Non-pigmented ciliary epithelial cell (primary cell): Measurements from ENCODE around the gene PLEKHA6.

Experiments used
- DNase-seq: peaks from one replicate; pipeline ENCODE4 v3.0.0-alpha.2; 2010; ENCODE audit warnings: low read depth

PLEKHA6 gene

DNA sequence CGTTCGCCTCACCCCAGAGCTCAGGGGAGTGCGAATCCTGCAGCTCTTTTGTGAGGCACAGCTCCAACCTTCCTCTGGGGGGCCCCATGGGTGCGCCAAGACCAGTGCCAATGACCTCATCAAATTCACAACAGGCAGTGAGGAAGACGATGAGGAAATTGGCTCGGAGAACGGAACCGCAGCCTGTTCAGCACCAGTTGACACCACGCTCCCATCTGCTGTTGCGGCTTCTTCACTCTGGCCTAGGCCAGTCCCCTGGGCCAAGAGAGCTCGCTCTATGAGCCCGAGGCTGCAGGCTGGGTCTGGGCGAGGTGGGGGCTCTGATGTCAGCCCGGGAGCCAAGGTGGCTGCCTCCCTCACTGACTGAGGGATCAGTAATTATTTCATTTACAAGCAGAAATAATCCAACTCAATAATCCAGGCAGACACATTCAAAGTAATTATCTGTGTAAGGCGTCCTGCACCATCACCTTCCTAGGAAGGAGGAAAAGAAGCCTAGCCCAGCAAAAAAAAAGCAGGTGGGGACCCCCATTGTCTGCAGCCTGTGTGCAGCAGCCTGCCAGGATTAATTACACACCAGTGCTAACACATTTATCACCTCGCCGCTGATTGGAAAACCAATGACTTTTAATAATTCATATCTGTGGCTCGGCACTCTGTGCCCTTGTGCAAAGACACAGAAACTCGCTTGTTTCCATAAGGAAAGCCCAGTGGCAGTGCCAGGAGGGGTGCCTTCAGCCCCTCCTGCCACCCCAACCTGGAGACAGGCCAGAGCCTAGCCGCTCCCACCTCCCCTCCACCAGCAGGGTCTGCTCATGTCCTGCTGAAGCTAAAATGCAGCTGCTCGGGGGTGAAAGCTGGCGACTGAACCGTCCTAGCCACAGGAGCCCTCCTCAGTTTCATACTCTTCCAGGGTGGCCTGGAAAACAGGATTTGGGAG lies 1.9 kb downstream of the PLEKHA6 start:
- no peak for DNase-seq

DNA sequence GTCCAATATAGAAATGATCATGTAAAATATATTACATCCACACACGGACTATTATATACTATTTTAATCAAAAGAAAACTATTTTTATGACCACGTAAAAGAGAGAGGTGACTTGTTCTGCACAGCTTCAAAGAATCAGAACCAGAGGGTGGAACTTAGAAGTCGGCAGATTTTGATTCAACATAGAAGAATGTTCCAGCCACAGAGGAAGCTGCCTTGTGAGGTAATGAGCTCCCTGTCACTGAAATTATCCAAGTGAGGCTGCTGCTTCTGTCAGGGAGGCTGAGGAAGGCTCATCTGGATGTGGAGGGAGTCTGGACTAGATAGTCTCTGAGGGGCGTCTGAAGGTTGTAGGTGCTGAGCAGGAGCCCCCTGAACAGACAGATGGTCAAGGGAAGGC lies 2.7 kb downstream of the PLEKHA6 start:
- DNase-seq, result no peak

DNA sequence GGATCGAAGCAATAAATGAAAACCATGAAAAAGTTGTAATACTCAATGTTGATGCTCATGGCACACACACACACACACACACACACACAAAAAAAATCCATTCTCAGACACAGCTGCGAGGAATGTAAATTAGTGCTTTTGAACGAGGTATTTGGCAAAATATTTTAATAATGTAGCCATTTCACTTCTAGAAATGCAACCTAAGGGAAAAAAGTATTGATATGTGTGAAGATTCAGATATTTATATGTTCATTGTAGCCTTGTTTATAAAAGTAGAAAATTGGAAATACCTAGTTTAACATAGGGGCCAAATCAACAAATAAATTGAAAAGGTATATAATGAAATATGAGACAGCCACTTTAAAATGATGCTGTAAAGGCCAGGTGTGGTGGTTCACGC lies 3.8 kb downstream of the PLEKHA6 start:
- no peak for DNase-seq

GRCh38 chr1:204354579-204354978 lies 5.2 kb downstream of the PLEKHA6 start:
- no peak for DNase-seq

DNA sequence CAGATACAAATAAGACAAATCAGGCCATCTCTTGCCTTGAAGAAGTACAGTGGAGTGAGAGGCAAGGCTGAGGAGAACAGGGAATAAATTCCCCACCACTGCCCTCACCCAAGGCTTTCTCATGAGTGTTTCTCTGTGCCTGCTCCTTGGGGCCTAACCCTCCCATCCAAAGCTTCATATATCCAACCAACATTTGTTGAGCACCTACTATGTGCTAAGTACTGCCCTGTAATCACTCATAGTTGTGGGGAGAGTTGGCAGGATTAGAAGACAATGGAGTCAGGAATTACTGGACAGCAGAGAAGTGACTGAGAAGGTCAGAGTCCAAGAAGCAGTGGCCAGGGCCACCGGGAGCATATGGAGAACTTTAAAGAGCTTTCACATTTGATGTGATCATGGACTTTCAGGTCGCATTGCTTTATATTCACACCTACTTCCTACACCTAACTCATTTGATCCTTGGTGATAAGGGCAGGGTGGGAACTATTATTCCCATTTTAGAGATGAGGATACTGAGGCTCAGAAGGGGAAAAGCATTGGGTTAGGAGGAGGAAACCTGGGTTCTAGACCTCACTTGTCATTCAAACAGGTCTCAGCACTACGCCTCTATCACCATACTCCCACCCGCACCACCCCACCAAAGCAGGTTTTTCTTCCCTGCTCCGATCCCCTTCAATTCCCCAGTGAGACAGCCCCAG lies 6.4 kb downstream of the PLEKHA6 start:
- DNase-seq, result no peak

DNA sequence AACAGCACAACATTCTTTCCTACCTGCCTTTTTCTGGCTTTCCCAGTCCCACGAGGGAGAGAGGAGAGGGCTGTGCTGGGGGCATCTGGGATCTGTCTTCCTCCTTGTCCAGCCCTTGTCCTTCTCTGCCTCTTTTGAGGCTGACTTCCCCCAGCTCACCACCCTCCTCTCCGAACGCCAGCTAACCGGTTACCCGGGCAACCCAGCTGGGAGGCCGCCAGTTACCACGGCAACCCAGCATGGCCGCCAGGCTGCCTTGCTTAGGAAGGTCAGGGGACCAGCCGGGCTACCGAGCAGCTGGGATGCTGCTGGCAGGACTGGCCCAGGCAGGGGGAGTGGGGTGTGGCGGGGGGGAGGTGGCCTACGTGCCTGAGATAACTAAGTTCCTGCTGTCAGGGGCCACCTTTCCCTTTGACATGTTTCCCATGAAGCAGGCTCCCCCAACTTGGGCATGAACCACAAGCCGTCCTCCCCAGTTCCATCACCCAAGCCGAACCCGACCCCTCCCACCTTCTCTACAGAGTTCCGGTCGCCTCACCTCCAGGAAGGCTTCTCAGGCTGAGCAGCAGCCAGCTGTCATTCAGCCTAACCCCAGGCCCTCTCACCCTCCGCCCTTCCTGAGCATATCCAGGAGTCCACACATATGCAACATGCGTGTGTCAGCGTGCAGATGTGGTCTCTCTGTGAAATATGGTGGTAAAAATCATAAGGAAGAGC lies 8.7 kb downstream of the PLEKHA6 start:
- no peak for DNase-seq

- no peak for DNase-seq
Observed at GRCh38 chr1:204350312-204350711, 9.4 kb downstream of the PLEKHA6 start.

DNA sequence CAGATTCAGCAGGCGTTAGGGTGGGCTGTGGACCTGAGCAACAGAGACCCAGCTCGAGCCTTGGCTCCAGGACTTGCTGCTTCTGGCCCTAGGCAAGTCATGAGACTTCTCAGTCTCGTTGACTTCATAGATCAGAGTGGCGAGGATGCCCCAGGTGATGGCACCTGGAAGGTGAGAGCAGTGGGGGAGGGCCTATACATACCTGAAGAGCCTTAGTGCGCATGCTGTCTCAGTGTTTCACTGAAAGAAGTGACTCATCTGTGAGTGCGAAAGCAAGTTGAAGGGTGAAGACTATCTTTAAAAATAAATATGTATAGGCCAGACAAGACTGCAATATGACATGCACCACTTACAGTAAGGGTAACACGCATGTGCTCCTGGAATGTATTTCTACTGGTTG lies 10.1 kb downstream of the PLEKHA6 start:
- no peak for DNase-seq

DNA sequence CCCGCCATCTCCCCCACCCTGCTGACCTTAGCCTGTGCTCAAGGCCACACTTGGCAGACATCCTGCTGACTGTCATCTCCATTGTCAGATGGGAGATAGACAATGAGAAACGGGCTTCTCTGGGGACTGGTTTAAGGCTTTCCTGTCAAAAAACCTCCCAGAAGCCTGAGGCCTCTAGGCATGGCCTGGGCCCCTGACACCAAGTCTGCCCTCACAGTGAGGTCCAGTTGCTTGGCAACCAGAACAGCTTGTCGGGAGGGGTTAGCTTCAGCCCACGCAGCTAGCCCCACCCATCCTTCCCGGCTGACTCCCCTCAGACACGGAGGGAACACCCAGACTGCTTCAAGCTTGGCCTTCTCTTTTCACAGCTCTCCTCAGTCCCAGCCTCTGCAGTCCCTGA lies 11.0 kb downstream of the PLEKHA6 start:
- DNase-seq, result no peak

GRCh38 chr1:204348242-204348641 lies 11.5 kb downstream of the PLEKHA6 start:
- no peak for DNase-seq

DNA sequence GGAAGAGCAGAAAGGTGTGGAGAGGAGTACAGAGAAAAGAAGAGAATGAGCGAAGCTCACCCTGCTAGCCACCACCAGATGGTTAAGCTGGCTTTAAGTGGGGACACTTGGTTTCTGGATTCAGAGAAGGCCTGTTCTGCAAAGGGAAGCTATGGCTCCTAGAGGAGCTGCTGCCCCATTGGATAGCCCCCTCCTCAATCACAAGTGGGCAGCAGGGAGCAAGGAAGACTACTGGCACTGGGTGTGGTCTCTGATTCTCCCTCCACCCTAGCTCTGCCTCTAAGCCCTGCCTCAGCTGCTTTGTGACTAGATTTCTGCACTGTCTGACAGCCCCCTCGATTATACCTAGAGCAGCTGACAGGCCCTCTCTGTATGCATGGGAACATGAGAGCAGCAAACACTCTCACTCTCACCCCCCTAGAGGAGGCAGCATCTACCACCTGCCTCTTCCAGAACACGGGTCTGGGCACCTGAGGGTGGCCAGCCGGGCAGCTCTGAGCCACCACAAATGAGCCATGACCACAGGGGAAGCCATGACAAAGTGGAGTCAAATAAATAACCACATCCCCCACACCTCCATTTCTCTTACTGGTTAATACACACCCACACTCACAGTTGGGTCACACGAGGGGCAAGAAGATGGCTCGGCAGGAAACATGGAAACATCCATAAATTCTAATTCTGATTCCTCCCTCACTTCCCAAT lies 13.6 kb downstream of the PLEKHA6 start:
- DNase-seq, result no peak

DNA sequence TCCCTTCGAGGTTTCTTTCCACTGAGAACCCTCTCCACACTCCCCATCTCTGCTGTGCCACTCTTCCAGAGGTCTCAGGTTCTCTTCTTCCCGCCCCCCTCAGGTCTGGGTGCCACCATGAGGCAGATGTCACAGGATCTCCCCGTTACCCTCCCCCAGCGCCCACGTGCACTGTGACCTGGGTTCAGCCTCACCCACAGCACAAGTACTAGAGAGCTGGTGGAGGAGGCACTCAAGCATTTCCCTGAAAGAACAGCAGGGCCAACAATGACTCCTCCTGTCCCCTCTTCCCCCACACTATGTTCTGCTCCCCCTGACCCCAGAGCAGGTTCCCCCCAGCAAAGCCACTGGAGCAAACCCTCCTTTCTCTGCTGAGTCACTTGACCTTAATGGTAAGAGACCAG lies 14.3 kb downstream of the PLEKHA6 start:
- DNase-seq, result no peak

GRCh38 chr1:204344665-204345355 lies 14.9 kb downstream of the PLEKHA6 start:
- no peak for DNase-seq

GRCh38 chr1:204343802-204344201 lies 15.9 kb downstream of the PLEKHA6 start:
- DNase-seq, result no peak

DNA sequence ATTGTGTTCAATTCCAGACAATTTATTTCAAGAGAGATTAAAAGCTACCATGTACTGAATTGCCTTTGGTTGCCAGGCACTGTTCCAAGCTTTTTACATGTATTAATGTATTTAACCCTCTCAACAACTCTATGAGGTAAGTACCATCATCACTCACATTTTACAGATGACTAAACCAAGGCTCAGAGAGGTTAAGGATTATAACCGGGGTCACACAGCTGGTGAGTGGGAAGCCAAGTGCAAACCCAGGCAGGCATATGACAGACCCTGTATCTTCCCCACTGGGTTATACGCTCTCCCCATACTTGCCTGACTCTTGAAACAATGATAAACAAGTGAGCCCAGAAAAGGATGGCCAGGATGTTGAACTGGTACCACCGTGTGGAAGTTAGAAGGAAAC lies 16.5 kb downstream of the PLEKHA6 start:
- no peak for DNase-seq

DNA sequence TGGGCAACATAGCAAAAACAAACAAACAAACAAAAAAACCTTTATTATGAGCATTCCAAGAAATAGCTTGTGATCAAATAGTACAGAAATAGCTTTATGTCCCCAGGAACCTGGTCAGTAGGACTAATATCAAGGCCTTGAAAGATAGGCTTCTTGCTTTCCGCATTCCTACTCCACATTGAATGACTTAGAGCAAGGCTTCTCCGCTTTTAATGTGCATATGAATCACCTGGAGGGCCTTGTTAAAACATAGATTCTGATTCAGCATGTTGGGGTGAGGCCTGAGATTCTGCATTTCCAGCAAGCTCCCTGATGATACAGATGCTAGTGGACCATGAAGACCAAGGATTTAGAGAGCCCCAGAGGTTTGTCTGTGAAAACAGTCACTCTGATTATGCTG lies 17.4 kb downstream of the PLEKHA6 start:
- no peak for DNase-seq

DNA sequence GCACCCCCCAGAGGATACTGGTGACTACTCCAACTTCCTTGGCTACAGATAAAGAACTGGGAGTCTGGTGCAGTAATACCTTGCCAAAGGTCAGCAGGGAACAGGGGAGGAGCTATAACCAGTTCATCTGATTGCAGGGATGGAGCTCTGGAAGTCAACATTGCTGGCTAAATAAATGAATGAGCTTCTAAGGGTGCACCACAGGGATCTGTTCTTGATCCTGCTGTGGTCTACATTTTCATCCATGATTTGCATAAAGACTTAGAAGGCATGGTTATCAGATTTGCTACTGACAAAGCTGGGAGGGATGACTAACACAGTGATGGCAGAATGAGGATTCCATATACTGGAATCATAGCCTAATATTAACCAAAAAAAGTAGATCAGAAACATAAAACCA lies 18.3 kb downstream of the PLEKHA6 start:
- peak; percentile 59 for DNase-seq

GRCh38 chr1:204340081-204340889 lies 19.4 kb downstream of the PLEKHA6 start:
- no peak for DNase-seq

DNA sequence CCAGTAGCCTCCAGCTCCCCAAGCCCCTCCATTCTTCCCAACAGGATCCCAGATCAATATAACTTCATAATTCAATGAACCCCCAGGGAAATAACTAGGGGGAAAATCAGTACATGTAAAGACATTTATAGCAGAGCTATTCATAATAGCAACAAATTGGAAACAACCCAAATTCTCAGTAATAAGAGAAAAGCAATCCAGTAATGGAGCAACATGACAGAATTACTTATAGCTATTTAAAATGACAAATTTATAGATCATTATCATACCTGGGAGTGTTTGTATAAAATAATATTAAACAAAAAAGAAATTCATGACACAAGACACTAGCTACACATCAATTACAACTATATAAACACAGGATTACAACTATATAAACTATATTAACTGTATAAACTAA lies 20.2 kb downstream of the PLEKHA6 start:
- no peak for DNase-seq

DNA sequence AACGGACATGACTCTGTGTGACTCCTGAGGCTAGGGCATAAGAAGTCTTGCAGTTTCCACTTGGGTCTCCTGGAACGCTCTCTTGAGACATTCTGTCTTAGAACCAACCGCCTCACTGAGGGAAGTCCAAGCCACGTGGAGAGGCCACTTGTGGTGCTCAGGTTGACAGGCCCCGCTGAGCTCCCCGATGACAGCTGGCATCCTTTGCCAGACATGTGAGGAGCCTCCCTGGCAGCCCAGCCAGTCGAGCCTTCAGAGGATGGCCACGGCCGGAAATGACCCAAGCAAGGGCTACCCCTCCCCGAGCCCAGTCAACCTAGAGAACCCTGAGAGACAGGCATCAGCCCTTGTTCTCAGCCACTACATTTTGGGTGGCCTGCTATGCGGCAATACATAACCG lies 20.7 kb downstream of the PLEKHA6 start:
- DNase-seq, result no peak

GRCh38 chr1:204338360-204338759 lies 21.4 kb downstream of the PLEKHA6 start:
- DNase-seq, result no peak
